Glutamatergic neuron (in vitro differentiated cells): ENCODE results near the gene ZNF593OS. TPM values are rescaled to one million over a fixed set of nuclear protein-coding genes. Genes with fewer than 3 reads are reported as not detected.

ENCODE experiments used
- DNase-seq: peaks from one replicate; pipeline ENCODE4 v3.0.0; 2022
- H3K27ac Mint-ChIP-seq: one replicate; pipeline ENCODE4 v1.8.0; 2020; ENCODE audit warnings: mild to moderate bottlenecking, mixed read lengths, inconsistent platforms; ENCODE audit not compliant: unreplicated experiment
- H3K27me3 Mint-ChIP-seq: one replicate; pipeline ENCODE4 v1.8.0; 2020; ENCODE audit warnings: mild to moderate bottlenecking, moderate library complexity, mixed read lengths, inconsistent platforms; ENCODE audit not compliant: unreplicated experiment
- H3K36me3 Mint-ChIP-seq: one replicate; pipeline ENCODE4 v1.8.0; 2020; ENCODE audit warnings: mild to moderate bottlenecking, mixed read lengths, inconsistent platforms; ENCODE audit not compliant: unreplicated experiment
- H3K4me1 Mint-ChIP-seq: one replicate; pipeline ENCODE4 v1.8.0; 2020; ENCODE audit warnings: mild to moderate bottlenecking, low read depth, mixed read lengths, inconsistent platforms; ENCODE audit not compliant: unreplicated experiment
- H3K4me3 Mint-ChIP-seq: one replicate; pipeline ENCODE4 v1.8.0; 2020; ENCODE audit warnings: mild to moderate bottlenecking, mixed read lengths, inconsistent platforms; ENCODE audit not compliant: unreplicated experiment
- H3K9me3 Mint-ChIP-seq: one replicate; pipeline ENCODE4 v1.8.0; 2020; ENCODE audit warnings: mild to moderate bottlenecking, moderate library complexity, mixed read lengths, inconsistent platforms; ENCODE audit not compliant: unreplicated experiment
- total RNA-seq: library from RNA; stranded (reverse); fragmentation: NEBNext Ultra II Directional; extraction: Animal tissue kit (Norgen Biotek cat#: 25700); gene quantifications from one replicate; pipeline ENCODE4 v1.2.1, GENCODE V29; 2021; ENCODE audit not compliant: unreplicated experiment
- TF ChIP-seq, protein P1 (sequence below): fragments of 200-600 bp; sonication (generic); IDR thresholded peaks from one replicate; pipeline ENCODE4 v1.5.0; 2021; ENCODE audit not compliant: partially characterized antibody, unreplicated experiment

Gene ZNF593OS
- total RNA-seq, 1 donor from 2014 or later: 4.2 TPM

DNA sequence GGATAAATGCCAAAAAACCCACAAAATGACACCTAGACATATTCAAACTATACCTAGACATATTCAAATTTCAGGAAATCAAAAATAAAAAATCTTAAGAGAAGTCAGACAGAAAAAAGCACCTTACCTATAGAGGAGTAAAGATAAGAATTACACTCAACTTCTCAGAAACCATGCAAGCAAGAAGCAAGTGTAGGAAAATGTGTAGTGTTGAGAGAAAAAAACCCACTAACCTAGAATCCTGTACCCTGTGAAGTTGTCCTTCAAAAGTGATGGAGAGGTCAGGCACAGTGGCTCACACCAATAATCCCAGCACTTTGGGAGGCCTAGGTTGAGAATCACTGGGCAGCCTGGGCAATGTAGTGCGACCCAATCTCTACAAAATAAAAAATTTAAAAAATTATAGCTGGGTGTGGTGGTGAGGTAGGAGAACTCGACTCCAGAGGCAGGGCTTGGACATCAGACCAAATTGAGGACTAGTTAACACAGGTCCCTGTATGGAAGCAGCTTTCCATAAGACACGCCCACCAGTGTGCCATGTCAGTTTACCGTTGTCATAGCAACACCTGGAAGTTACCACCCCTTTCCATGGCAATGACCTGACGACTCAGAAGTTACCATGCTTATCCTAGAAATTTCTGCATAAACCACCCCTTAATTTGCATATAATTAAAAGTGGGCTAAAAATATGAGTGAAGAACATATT, 39.4 kb downstream of the ZNF593OS start:
- no peak for DNase-seq
- Mint-ChIP-seq H3K27me3 (no peaks in the 10 kb centered on the region), H3K27ac (no peak overlapping the region), H3K4me3 (no peak overlapping the region), H3K9me3 (peaks cover 5% of the 10 kb centered on the region), H3K36me3 (no peaks in the 10 kb centered on the region), H3K4me1 (peaks cover 6% of the 10 kb centered on the region)
- TF ChIP-seq, protein P1, sequence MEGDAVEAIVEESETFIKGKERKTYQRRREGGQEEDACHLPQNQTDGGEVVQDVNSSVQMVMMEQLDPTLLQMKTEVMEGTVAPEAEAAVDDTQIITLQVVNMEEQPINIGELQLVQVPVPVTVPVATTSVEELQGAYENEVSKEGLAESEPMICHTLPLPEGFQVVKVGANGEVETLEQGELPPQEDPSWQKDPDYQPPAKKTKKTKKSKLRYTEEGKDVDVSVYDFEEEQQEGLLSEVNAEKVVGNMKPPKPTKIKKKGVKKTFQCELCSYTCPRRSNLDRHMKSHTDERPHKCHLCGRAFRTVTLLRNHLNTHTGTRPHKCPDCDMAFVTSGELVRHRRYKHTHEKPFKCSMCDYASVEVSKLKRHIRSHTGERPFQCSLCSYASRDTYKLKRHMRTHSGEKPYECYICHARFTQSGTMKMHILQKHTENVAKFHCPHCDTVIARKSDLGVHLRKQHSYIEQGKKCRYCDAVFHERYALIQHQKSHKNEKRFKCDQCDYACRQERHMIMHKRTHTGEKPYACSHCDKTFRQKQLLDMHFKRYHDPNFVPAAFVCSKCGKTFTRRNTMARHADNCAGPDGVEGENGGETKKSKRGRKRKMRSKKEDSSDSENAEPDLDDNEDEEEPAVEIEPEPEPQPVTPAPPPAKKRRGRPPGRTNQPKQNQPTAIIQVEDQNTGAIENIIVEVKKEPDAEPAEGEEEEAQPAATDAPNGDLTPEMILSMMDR: no peak

DNA sequence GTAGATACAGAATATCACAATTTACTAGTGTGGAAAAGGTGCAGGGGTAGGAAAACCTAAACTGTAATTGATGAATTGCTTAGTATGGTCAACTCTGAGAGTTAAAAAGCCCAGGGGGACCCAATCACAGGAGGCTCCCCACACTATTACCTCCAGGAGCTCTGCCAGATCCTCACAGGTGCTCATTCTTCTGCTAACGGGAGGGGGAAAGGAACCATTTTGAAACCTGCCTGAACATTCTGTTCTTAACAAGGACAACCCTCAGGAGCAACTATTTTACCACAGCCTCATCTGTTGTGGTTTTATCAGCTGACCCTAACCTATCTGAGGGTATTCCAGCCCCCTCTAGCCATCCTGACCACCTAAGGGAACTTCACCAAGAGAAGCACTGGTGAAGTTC, 40.9 kb downstream of the ZNF593OS start:
- Mint-ChIP-seq H3K4me1 (peaks cover 6% of the 10 kb centered on the region), H3K36me3 (no peaks in the 10 kb centered on the region), H3K27me3 (no peaks in the 10 kb centered on the region), H3K9me3 (peaks cover 5% of the 10 kb centered on the region), H3K27ac (no peak overlapping the region), H3K4me3 (no peak overlapping the region)
- TF ChIP-seq, protein P1: no peak
- no peak for DNase-seq

DNA sequence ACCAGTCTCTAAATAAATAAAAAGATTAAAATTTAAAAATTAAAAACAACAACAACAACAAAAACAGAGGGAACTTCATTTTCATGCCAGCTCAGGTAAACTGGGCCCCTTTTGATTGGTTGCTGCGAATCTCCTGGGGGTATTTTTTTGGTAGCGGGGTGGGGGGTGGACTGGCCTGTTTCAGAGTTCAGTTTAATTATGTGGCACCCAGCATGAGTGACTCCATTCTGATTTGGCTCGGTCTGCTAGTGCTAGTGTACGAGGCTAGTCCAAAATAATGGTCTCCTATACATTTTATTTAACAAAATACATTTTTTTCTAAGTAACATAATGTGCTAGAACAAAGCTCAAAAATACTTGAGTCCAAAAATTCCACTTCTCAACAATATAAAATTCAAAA, 41.9 kb downstream of the ZNF593OS start:
- Mint-ChIP-seq H3K27me3 (no peaks in the 10 kb centered on the region), H3K9me3 (peaks cover 5% of the 10 kb centered on the region), H3K27ac (no peak overlapping the region), H3K4me3 (no peak overlapping the region), H3K36me3 (no peaks in the 10 kb centered on the region), H3K4me1 (peaks cover 6% of the 10 kb centered on the region)
- DNase-seq: no peak
- TF ChIP-seq, protein P1: no peak

- Mint-ChIP-seq H3K27me3 (no peaks in the 10 kb centered on the region), H3K9me3 (no peaks in the 10 kb centered on the region), H3K36me3 (no peaks in the 10 kb centered on the region), H3K4me3 (no peak overlapping the region), H3K27ac (no peak overlapping the region), H3K4me1 (peaks cover 6% of the 10 kb centered on the region)
- TF ChIP-seq, protein P1: no peak
- no peak for DNase-seq
These were observed 44.1 kb downstream of the ZNF593OS start for GRCh38 chr1:26127235-26128163.
